ENCODE data around the gene CRTC3.
"Not testable (repeated sequence)": the region's sequence is repeated elsewhere in the genome, so short reads cannot be mapped to it uniquely, and the experiment has no call there.

Gene CRTC3

DNA sequence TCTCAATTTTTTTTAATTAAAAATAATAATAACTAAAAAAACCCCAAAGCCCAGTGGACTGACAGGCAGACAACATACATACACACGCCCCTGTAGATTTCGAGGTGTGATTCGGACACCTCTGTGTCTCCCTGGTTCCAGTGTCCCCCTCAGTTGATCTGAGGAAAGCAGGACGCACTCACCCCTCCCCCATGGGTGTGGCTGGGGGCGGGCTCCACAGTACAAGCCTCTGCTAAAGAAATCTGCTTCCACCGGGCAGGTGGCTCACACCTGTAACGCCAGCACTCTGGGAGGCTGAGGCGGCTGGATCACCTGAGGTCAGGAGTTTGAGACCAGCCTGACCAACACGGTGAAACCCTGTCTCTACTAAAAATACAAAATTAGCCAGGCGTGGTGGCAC is 153.6 kb downstream of the CRTC3 start:
- no peak for DNase-seq

- DNase-seq, result no peak
Measured at GRCh38 chr15:90683876-90684275, 154.2 kb downstream of the CRTC3 start.

DNA sequence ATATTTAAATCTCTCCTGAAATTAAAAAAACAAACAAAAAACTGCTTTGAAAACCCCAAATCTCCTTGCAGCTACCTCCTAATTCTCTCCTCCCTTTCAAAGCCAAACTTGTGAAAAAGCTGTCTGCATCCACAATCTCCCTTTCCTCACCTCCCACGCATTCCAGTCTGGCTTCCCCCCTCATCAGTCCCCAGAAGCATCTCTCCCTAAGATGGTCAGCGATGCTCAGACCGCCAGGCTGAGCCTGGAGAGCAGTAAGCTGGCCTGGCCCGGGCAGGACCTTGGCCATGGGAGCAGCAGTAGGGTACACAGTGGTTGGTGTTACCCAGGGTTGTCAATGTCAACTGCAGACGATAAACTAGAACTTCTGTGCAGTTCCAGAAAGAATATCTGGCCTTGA is 154.6 kb downstream of the CRTC3 start:
- DNase-seq, result no peak

GRCh38 chr15:90685591-90686434 is 156.1 kb downstream of the CRTC3 start:
- no peak for DNase-seq

GRCh38 chr15:90686435-90687218 is 156.9 kb downstream of the CRTC3 start:
- no peak for DNase-seq

- not testable (repeated sequence) for DNase-seq
Measured at GRCh38 chr15:90689326-90689961, 159.7 kb downstream of the CRTC3 start.

DNA sequence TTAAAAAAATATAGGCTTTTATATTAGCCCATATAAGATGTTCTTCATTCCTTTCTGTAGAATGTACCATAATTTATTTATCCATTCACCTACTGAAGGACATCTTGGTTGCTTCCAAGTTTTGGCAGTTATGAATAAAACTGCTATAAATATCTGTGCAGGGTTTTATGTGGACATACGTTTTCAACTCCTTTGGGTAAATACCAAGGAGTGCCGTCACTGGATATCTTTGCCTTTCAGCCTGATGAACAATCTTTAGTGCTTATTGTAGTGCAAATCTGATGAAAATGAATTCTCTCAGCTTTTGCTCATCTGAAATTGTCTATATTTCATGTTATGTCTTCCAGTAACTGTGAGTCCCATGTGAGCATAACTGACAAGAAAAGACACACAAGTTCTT is 160.9 kb downstream of the CRTC3 start:
- DNase-seq, result no peak

GRCh38 chr15:90691369-90691768 is 161.6 kb downstream of the CRTC3 start:
- no peak for DNase-seq

DNA sequence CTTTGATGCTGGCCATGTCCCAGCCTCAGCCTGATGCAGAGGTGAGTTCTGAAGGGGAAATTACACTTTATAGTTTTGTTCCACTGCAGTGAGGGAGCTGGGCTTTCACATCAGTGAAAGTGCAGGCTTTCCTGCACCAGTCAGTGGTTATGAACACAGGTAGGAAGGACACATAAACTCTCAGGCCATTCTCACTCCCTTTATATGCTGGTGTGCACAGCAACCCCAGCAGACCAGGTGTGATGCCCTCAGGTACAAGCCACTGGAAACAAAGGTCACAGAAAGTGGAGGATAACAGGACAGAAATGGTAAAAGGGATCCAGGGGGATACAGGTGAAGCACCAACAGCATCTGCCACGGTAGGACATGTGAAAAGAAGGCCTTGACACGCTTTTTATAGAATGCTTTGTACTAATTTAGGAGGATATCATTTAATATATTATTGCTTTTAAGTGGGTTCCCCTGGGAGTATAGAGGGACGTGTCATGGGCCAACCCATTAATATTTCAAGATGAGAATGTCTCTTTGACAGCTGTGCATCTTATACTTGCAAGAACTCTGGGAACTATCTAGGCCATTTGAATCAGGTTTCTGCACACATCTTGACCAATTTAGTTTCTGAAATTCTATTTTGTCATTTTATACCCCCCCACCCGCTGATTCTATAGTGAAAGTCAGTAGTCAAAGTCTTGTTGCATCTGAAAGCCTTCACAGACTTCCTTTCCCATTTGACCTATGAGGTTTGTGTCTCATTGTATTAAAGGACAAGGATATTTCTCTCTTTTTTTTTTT is 162.5 kb downstream of the CRTC3 start:
- DNase-seq, result no peak
